HepG2 (cell line): ENCODE measurements around the gene HOXD4.

Experiments
- EP300 ChIP-seq, 3 experiments: sonication (generic) in 1 of 3; formaldehyde crosslinking in 1 of 3; IDR thresholded peaks; 2 replicates each; pipeline versions ENCODE4 v1.5.1 to v1.6.1; 2011 to 2020; ENCODE audit warnings: low read depth in 2 of 3, low read length in 2 of 3, borderline replicate concordance in 1 of 3, improper control_type of control experiment in 1 of 3, mild to moderate bottlenecking in 1 of 3, missing genetic modification reagents in 1 of 3, moderate library complexity in 1 of 3
- ZNF766 ChIP-seq: sonication (generic); formaldehyde crosslinking; IDR thresholded peaks from 2 replicates; pipeline ENCODE4 v1.5.0; 2020; ENCODE audit warnings: missing genetic modification reagents, borderline replicate concordance

GRCh38 chr2:176114930-176115625 is 36.3 kb upstream of the HOXD4 start:
- TF ChIP-seq EP300 (IDR thresholded peaks at IDR 0.05; ENCODE audit: low read depth in 2 of 2, low read length in 2 of 2) (no peak), EP300 (CRISPR knock-in tag; IDR thresholded peaks at IDR 0.05; ENCODE audit: borderline replicate concordance) (no peak), ZNF766 (CRISPR knock-in tag) (no peak)
